Renal cortical epithelial cell (primary cell): Measurements from ENCODE around the gene TMEM255B. TPM values are rescaled to one million over a fixed set of nuclear protein-coding genes. Genes with fewer than 3 reads are reported as not detected.
"Not testable (repeated sequence)": the region's sequence is repeated elsewhere in the genome, so short reads cannot be mapped to it uniquely, and the experiment has no call there.

Experiments
- DNase-seq: peaks from one replicate; pipeline ENCODE4 v3.0.0-alpha.2; 2011; ENCODE audit warnings: low read depth
- total RNA-seq: library from RNA; depleted of rRNA; stranded (reverse); fragments of >200 nt; gene quantifications from 2 replicates; pipeline ENCODE4 v1.2.3, GENCODE V29; 2014

Gene TMEM255B
- total RNA-seq, 1 donor from 2014 or later, result 3.3 TPM

DNA sequence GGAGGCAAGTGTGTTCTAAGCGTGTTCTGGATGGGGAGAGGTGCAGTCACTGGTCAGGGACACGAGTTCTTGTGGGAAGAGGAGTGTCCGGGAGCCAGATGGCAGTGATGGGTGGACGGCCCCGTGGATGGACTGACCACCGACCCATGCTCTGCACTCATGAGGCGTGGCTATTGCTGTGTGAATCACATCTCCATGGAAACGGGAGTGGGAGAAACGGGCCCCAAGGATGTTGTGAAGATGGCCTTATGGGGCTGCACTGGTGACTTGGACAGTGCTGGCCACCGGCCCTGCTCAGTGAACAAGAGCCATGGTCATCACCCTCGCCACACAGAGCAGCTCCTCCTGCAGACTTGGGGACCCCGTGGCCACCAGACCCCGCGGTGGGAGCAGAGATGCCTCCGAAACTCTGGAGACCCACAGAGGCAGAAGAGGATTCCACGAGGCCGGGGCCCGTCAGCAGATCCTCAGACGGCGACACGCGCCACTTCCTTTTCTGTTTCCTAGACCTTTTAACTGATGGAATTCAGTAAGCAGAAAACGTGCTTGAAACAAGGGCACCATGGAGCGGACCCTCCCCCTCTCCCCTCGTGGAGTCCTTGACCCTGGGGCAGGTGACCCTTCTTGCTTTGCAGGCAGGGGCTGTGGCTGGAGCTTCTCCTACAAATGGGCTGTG is 57.4 kb downstream of the TMEM255B start:
- DNase-seq, result no peak

DNA sequence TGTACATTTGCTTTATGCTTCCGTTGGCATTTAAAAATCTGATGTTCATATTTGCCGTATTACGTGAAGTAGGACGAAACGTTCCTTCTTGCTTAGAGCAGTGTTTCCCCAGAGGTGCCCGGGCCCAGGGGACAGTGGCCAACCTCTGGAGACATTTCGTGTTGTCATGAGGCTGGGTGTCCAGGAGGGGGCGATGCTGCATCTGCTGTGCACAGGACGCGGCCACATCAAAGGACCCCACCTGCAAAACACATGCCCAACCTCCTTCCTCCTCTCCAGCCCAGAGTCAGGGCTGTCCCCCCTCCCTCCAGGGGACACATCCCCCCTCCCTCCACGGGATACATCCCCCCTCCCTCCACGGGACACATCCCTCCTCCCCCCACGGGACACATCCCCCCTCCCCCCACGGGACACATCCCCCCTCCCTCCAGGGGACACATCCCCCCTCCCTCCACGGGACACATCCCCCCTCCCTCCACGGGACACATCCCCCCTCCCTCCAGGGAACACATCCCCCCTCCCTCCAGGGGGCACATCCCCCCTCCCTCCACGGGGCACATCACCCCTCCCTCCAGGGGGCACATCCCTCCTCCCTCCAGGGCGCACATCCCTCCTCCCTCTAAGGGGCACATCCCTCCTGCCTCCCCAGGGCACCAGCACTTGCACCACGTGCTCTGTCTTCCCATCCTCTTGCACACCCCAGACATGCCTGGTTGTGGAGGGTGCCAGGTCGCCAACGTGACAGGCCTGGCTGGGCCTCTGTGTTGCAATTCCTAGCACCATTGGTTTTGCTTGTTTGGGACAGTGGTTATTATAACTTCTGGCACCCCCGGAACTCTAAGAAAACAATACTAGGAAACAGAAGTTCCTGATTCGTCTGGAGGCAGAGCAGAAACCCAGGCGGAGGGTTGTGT is 58.2 kb downstream of the TMEM255B start:
- DNase-seq, result peak; percentile 78

DNA sequence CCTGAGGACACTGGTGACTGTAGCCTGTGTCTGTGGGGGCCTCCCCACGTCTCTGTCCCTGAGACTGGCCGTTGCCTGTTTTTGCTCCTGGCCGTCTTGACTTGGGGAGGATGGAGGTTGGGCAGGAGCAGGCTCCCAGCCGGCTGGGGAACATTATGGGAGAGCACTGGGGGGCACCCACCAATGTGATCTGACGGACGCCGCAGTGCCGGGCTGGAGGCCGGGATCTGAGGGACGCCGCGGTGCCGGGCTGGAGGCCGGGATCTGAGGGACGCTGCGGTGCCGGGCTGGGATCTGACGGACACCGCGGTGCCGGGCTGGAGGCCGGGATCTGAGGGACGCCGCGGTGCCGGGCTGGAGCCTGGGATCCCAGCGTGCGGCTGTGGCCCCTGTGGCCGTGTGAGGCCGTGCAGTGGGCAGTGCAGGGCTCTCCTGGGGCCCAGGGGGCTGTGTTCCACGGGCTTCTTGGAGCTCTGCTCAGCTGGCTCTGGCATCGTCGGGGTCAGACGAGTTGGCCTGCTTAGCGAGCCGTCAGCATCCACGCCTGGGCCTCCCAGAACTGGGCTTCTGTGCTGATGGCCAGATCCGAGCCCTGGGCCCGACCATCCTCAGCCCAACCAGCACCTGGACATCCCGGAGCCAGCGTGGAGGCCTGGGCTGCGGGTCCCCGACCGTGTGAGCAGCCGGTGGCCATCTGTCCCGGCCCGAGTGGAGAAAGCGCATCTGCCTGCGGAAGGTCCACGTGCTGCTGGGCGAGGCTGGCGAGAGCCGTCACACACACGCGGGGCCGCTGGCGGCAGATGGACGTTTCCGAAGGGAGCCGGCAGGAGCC is 59.0 kb downstream of the TMEM255B start:
- no peak for DNase-seq

DNA sequence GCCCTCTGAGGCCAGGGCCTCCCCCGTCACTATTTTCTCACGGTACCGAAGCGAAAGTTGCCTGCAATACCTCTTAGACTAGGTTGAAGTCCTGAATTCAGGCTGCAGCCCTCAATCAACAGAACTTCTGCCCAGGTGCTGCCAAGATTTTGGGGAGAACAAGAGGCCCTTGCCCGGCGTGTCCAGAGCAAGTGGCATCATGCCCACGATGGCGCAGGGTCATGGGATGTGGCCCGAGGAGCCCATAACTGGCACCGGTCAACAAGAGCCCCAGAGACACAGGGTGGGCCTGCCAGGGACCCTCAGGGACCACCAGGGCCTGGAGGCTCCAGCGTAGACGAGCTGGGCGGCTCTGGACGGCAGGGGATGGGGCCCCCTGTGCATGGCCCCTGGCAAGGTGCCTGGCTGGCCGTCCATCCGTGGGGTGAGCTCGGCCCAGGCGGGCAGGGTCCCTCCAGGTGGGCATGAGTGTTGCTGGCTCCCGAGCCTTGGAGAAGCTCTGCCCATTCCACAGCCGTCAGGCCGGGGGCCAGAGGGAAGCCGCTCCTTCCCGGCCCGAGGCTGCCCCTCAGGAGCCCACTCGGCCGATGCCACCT is 59.8 kb downstream of the TMEM255B start:
- no peak for DNase-seq

- DNase-seq, result no peak
These were observed 60.3 kb downstream of the TMEM255B start for GRCh38 chr13:113819341-113819730.

GRCh38 chr13:113819731-113820715 is 61.0 kb downstream of the TMEM255B start:
- DNase-seq, result no peak

GRCh38 chr13:113820813-113821651 is 62.0 kb downstream of the TMEM255B start:
- DNase-seq, result peak; percentile 87

DNA sequence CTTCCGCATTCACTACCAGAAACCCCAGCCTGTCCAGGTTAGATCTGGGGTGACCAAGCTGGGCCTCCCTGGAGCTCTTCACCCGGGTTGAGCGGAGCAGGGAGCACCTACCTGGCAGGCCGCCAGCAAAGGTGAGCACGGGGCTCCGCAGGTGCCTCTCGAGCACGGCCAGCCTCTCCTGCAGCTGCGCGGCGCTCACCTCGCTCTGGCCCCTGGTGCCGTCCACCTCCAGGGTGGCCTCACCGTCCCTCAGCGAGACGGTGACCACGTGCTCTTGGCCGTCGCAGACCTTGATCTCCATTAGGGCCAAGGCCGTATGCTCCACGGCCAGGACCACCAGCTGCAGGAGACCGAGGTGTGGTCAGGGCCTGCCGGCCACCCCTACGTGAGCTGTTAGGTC is 62.8 kb downstream of the TMEM255B start:
- no peak for DNase-seq

DNA sequence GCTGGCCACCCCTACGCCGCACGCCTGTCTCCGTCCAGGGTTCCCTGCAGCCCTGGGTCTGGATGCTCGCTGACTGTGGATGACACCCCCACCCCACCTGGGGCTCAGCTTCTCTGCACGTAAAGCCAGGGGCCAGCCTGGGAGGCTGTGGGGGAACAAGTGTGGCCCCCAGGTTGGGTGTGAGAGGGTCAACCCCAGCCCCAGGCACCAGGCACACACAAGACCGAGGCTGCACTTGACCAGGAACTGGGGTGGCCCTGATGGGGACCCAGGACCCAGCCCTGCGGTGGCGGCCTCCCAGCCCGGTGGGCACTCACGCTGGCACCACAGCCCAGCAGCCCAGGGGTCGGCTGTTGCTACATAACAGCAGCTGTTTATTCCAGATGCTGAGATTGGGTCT is 63.2 kb downstream of the TMEM255B start:
- no peak for DNase-seq

- no peak for DNase-seq
These were observed 64.1 kb downstream of the TMEM255B start for GRCh38 chr13:113822956-113823744.

DNA sequence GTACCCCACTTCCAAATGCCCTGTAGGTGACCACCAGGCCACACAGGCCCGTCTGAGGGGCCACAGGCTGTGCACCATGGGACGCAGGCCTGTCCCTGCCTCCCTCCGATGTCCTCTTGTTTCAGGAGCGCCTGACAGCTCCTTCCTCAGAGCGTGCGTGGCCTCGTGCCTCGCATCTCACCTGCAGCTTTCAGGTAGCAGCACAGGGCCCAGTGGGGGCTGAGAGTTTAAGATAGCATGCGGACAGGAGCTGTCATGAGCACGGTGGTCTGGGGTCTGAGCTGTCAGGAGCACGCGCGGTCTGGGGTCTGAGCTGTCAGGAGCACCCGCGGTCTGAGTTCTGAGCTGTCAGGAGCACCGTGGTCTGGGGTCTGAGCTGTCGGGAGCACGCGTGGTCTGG is 64.7 kb downstream of the TMEM255B start:
- no peak for DNase-seq

DNA sequence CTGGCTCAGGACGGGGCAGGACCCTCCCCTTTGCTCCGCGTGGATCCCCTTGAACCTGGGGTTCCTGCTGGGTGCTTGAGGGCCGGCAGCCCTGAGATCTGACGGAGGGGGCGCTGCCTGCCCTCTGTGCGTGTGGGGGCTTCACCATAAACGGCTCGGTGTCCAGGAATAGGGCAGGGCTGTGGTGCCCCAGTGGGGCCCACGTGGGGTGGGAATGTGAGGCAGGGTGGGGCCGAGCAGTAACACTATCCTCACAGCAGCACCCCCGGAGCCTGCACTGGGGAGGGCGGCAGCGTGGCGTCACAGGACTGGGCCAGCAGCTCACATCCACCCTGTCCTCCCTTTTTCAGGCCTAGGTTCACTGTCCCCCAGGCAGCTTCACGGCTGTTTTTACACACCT is 66.8 kb downstream of the TMEM255B start:
- DNase-seq, result no peak

GRCh38 chr13:113826446-113826845 is 67.4 kb downstream of the TMEM255B start:
- not testable (repeated sequence) for DNase-seq

DNA sequence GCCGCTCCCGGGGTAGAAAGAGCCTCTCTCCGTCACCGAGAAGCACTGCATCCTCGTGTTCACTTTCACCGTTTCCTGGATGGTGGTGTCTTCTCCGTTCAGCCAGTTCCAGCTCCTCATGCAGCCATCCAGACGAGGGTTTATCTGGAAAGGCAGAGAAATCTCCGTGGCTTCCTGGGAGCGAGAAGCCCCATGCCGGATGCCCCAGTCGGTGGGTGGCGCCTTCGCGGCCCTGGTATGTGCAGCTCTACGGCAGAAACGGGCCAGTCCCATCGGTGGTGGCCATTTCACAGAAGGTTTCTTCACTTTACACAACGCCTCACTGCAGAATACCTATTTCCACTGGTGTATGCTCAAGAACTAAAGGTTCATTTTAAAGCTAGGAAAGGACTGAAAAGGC is 68.0 kb downstream of the TMEM255B start:
- DNase-seq, result no peak

DNA sequence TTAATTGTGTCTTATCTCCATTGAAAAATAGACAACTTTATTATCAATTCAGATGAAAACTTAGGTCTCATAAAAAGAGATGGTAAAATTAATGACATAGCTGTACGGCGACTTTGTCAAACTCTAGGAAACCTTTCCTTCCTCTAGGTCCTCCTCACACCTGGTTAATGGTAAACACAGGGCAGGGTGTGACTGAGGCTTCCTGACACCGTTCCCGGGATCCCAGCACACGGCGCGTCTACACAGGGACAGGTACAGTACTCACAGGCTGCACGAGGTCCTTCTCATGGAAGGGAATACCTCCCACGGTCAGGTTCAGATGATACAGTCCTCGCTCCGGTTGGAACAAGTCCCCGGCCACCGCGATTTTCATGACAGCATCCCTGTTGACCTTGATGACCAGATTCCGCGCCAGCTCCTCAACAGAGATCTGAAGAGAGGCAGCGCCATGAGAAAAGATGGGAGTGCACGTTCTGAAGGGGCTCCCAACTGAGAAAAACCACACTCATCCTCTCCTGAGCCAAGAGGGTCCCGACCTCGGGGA is 69.3 kb downstream of the TMEM255B start:
- DNase-seq, result no peak

- DNase-seq, result not testable (repeated sequence)
These were observed 71.5 kb downstream of the TMEM255B start for GRCh38 chr13:113830426-113830950.

DNA sequence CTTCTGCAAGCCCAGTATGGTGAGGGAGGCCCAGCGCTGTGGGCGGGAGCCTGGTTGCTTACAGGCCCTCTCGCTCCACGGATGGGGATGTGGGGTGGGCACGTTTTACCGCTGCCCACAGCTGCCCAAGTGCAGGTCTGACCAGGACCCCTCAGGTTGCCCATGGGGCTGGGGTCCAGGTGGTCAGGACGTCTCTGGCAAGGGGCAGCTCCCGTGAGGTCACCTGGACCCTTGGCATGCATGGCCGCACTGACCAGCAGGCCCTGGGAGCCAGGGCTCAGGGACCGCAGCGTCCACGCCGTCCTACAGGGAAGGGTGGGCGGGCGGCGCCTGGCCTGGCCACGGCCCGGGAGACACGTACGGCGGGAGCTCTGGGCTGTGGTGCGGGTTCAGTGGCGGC is 72.0 kb downstream of the TMEM255B start:
- DNase-seq, result no peak

GRCh38 chr13:113832205-113832604 is 73.2 kb downstream of the TMEM255B start:
- no peak for DNase-seq
